Transverse colon (tissue), 4 donors: ENCODE data around the gene GFRA1.

Experiments
- CTCF ChIP-seq, 5 experiments: fragments of 200-600 bp in 3 of 5; fragments of 450-650 bp in 2 of 5; sonication (generic) in 3 of 5; IDR thresholded peaks; 1 replicate in 2 of 5; 2 replicates in 3 of 5; pipeline ENCODE4 v1.5.1; 2016 to 2017; ENCODE audit warnings: antibody characterized with exemption in 5 of 5, inconsistent platforms in 3 of 5, mild to moderate bottlenecking in 2 of 5, moderate library complexity in 1 of 5
- EP300 ChIP-seq: sonication (generic); formaldehyde crosslinking; IDR thresholded peaks from one replicate; pipeline ENCODE4 v1.6.1; 2017; ENCODE audit warnings: antibody characterized with exemption, low read depth
- POLR2A ChIP-seq: fragments of 450-650 bp; IDR thresholded peaks from one replicate; pipeline ENCODE4 v1.6.1; 2016; ENCODE audit warnings: antibody characterized with exemption, mild to moderate bottlenecking, moderate library complexity
- POLR2AphosphoS5 ChIP-seq, 3 donors: sonication (generic); formaldehyde crosslinking; IDR thresholded peaks; one replicate each; pipeline ENCODE4 v1.6.1; 2016; ENCODE audit warnings: antibody characterized with exemption in 3 of 3

- TF ChIP-seq CTCF (IDR thresholded peaks at IDR 0.05) = no peak
- TF ChIP-seq POLR2A = no peak
- TF ChIP-seq EP300 = no peak
- no peak for TF ChIP-seq POLR2AphosphoS5 (IDR thresholded peaks at IDR 0.05)
These were observed 129.3 kb downstream of the GFRA1 start for GRCh38 chr10:116143673-116144222.
